Thyroid gland (tissue), 4 donors: ENCODE measurements around the gene SURF6. TPM values are rescaled to one million over a fixed set of nuclear protein-coding genes. Genes with fewer than 3 reads are reported as not detected.

ENCODE experiments used
- DNase-seq, 2 donors: peaks; one replicate each; pipeline ENCODE4 v3.0.0-alpha.2; 2019
- H3K27ac ChIP-seq, 3 donors: fragments of 200-600 bp; sonication (generic); 1 replicate in 2 of 3; 2 replicates in 1 of 3; pipeline ENCODE4 v1.5.1; 2016 to 2019; ENCODE audit warnings: mild to moderate bottlenecking in 1 of 3, moderate library complexity in 1 of 3
- H3K27me3 ChIP-seq: fragments of 200-600 bp; sonication (generic); one replicate; pipeline ENCODE4 v1.5.1; 2019
- H3K36me3 ChIP-seq, 2 donors: fragments of 200-600 bp; sonication (generic); one replicate each; pipeline ENCODE4 v1.5.1; 2016 to 2019
- H3K4me1 ChIP-seq, 2 donors: fragments of 200-600 bp; sonication (generic); one replicate each; pipeline ENCODE4 v1.5.1; 2017 to 2019
- H3K4me3 ChIP-seq, 3 donors: fragments of 200-600 bp; sonication (generic); replicated peaks in 1 of 3; 1 replicate in 2 of 3; 2 replicates in 1 of 3; pipeline ENCODE4 v1.5.1; 2016; ENCODE audit warnings: mild to moderate bottlenecking in 1 of 3
- H3K9me3 ChIP-seq: fragments of 200-600 bp; sonication (generic); one replicate; pipeline ENCODE4 v1.5.1; 2017
- CTCF ChIP-seq, 6 experiments: fragments of 200-600 bp in 3 of 6; fragments of 450-650 bp in 3 of 6; sonication (generic) in 3 of 6; IDR thresholded peaks; one replicate each; pipeline ENCODE4 v1.5.1; 2016 to 2019; ENCODE audit warnings: antibody characterized with exemption in 6 of 6, mild to moderate bottlenecking in 2 of 6, inconsistent platforms in 1 of 6, moderate library complexity in 1 of 6
- POLR2A ChIP-seq, 2 donors: fragments of 450-650 bp; IDR thresholded peaks; one replicate each; pipeline ENCODE4 v1.6.1; 2017; ENCODE audit warnings: antibody characterized with exemption in 2 of 2, mild to moderate bottlenecking in 2 of 2, moderate library complexity in 1 of 2
- WGBS, 2 donors: methylation state at CpG; one replicate each; pipeline ENCODE4 v1.1.5; 2017; 5-methylcytosine and 5-hydroxymethylcytosine counted together
- intact Hi-C: fragments of 100-400 bp; cut with DNase I; formaldehyde crosslinking; loops from one replicate; pipeline ENCODE4 v1.15.1; 2023
- total RNA-seq, 4 donors: library from RNA; depleted of rRNA; stranded (reverse); fragments of >200 nt; gene quantifications; one replicate each; pipeline ENCODE4 v1.2.3, GENCODE V29; 2016

Gene SURF6
- total RNA-seq, 4 donors from 2014 or later: 18.4 to 34.9 (median 22.0) TPM

GRCh38 chr9:133315997-133316396 lies 20.0 kb downstream of the SURF6 start:
- H3K27ac ChIP-seq: no peak overlapping the region
- 71 to 74% methylated on average over 2 of the region's 2 CpGs for WGBS, 2 donors
- H3K9me3 ChIP-seq: no peaks in the 10 kb centered on the region
- H3K27me3 ChIP-seq: no peaks in the 10 kb centered on the region
- no peaks in the 10 kb centered on the region for H3K4me1 ChIP-seq
- TF ChIP-seq POLR2A (IDR thresholded peaks at IDR 0.05): no peak
- TF ChIP-seq CTCF (IDR thresholded peaks at IDR 0.05): no peak
- no peaks in the 10 kb centered on the region for H3K36me3 ChIP-seq
- no peak for DNase-seq
- intact Hi-C loops: no loop called here
- H3K4me3 ChIP-seq: no peak overlapping the region

GRCh38 chr9:133309608-133310007 lies 26.4 kb downstream of the SURF6 start:
- no peaks in the 10 kb centered on the region for H3K36me3 ChIP-seq
- no peaks in the 10 kb centered on the region for H3K9me3 ChIP-seq
- H3K27ac ChIP-seq: no peak overlapping the region
- H3K27me3 ChIP-seq: no peaks in the 10 kb centered on the region
- H3K4me1 ChIP-seq: no peaks in the 10 kb centered on the region
- DNase-seq: no peak
- 88 to 89% methylated on average over 6 of the region's 6 CpGs for WGBS, 2 donors
- no peak for TF ChIP-seq POLR2A (IDR thresholded peaks at IDR 0.05)
- no peak for TF ChIP-seq CTCF (IDR thresholded peaks at IDR 0.05)
- intact Hi-C loops: no loop called here
- no peak overlapping the region for H3K4me3 ChIP-seq

- Histone ChIP-seq H3K4me1 (no peaks in the 10 kb centered on the region), H3K27me3 (no peaks in the 10 kb centered on the region)
- DNase-seq: no peak
Measured at GRCh38 chr9:133307301-133307700, 28.7 kb downstream of the SURF6 start.

GRCh38 chr9:133306242-133307204 lies 29.5 kb downstream of the SURF6 start:
- no peak overlapping the region for H3K4me3 ChIP-seq
- H3K27ac ChIP-seq: no peak overlapping the region
- H3K27me3 ChIP-seq: no peaks in the 10 kb centered on the region
- H3K4me1 ChIP-seq: peaks cover 0 to 5% of the 10 kb centered on the region in 2 donors
- H3K36me3 ChIP-seq: no peaks in the 10 kb centered on the region
- intact Hi-C loops: no loop called here
- H3K9me3 ChIP-seq: no peaks in the 10 kb centered on the region
- DNase-seq: no peak
- 76 to 84% methylated on average over 26 to 31 of the region's 31 CpGs for WGBS, 2 donors
- TF ChIP-seq CTCF (IDR thresholded peaks at IDR 0.05) (no peak), POLR2A (IDR thresholded peaks at IDR 0.05) (no peak)

More at GRCh38 chr9:133307301-133307700, 28.7 kb downstream of the SURF6 start:
- TF ChIP-seq CTCF (IDR thresholded peaks at IDR 0.05) (no peak), POLR2A (IDR thresholded peaks at IDR 0.05) (no peak)
- no peak overlapping the region for H3K4me3 ChIP-seq
- no peaks in the 10 kb centered on the region for H3K9me3 ChIP-seq
- H3K27ac ChIP-seq: no peak overlapping the region
- 80 to 81% methylated on average over 16 of the region's 16 CpGs for WGBS, 2 donors
- H3K36me3 ChIP-seq: no peaks in the 10 kb centered on the region
- intact Hi-C loops: no loop called here

GRCh38 chr9:133305731-133306130 lies 30.3 kb downstream of the SURF6 start:
- DNase-seq: no peak
- Histone ChIP-seq H3K36me3 (no peaks in the 10 kb centered on the region), H3K4me3 (no peak overlapping the region), H3K4me1 (peaks cover 7 to 13% of the 10 kb centered on the region in 2 donors), H3K9me3 (no peaks in the 10 kb centered on the region), H3K27ac (no peak overlapping the region), H3K27me3 (no peaks in the 10 kb centered on the region)
- intact Hi-C loops: no loop called here
- TF ChIP-seq POLR2A (IDR thresholded peaks at IDR 0.05) (no peak), CTCF (IDR thresholded peaks at IDR 0.05) (no peak)
- WGBS, 2 donors: 80 to 89% methylated on average over 16 to 23 of the region's 23 CpGs
